CD4-positive, alpha-beta T cell treated with Interleukin-15 for 1 hour (primary cell): Measurements from ENCODE around the gene ETF1.

Experiments used
- DNase-seq: peaks from one replicate; pipeline ENCODE4 v3.0.0-alpha.2; 2020

ETF1 gene

GRCh38 chr5:138560971-138561370 lies 17.9 kb upstream of the ETF1 start:
- no peak for DNase-seq

GRCh38 chr5:138559937-138560336 lies 16.9 kb upstream of the ETF1 start:
- DNase-seq, result no peak

- DNase-seq, result no peak
These were observed 14.6 kb upstream of the ETF1 start for GRCh38 chr5:138557677-138558076.

- no peak for DNase-seq
These were observed 11.1 kb upstream of the ETF1 start for GRCh38 chr5:138554143-138554542.

GRCh38 chr5:138553437-138554095 lies 10.5 kb upstream of the ETF1 start:
- no peak for DNase-seq

GRCh38 chr5:138552657-138553056 lies 9.6 kb upstream of the ETF1 start:
- no peak for DNase-seq

- no peak for DNase-seq
These were observed 6.4 kb upstream of the ETF1 start for GRCh38 chr5:138549414-138549813.

GRCh38 chr5:138545919-138546562 lies 3.0 kb upstream of the ETF1 start:
- DNase-seq, result no peak

GRCh38 chr5:138544181-138545134 lies 1.4 kb upstream of the ETF1 start:
- DNase-seq, result no peak

- DNase-seq, result no peak
These were observed 681 bp upstream of the ETF1 start for GRCh38 chr5:138543730-138544104.

GRCh38 chr5:138542180-138542955 lies 668 bp downstream of the ETF1 start:
- no peak for DNase-seq

- DNase-seq, result no peak
These were observed 1.4 kb downstream of the ETF1 start for GRCh38 chr5:138541511-138542179.

- DNase-seq, result no peak
These were observed 3.2 kb downstream of the ETF1 start for GRCh38 chr5:138539791-138540190.

GRCh38 chr5:138538943-138539627 lies 4.0 kb downstream of the ETF1 start:
- no peak for DNase-seq

- DNase-seq, result no peak
These were observed 6.2 kb downstream of the ETF1 start for GRCh38 chr5:138536665-138537315.

- no peak for DNase-seq
These were observed 6.8 kb downstream of the ETF1 start for GRCh38 chr5:138536215-138536614.

- no peak for DNase-seq
These were observed 8.8 kb downstream of the ETF1 start for GRCh38 chr5:138533973-138534941.

GRCh38 chr5:138529812-138530211 lies 13.2 kb downstream of the ETF1 start:
- DNase-seq, result no peak

GRCh38 chr5:138528744-138529469 lies 14.1 kb downstream of the ETF1 start:
- no peak for DNase-seq
